Stimulated activated CD4-positive, alpha-beta T cell treated with anti-CD3 and anti-CD28 coated beads, Interleukin-2, amount 100 ng/mL, for 48 hours (primary cell): ENCODE data around the gene IGBP1.
"Not testable (repeated sequence)": the region's sequence is repeated elsewhere in the genome, so short reads cannot be mapped to it uniquely, and the experiment has no call there.

Experiments used
- DNase-seq, 2 donors: peaks; one replicate each; pipeline ENCODE4 v3.0.0-alpha.2; 2020

IGBP1 gene

GRCh38 chrX:70168238-70169188, 35.3 kb downstream of the IGBP1 start:
- DNase-seq = no peak

- DNase-seq = no peak
Measured at GRCh38 chrX:70169281-70169680, 36.0 kb downstream of the IGBP1 start.

- no peak for DNase-seq
Measured at GRCh38 chrX:70171624-70172023, 38.4 kb downstream of the IGBP1 start.

DNA sequence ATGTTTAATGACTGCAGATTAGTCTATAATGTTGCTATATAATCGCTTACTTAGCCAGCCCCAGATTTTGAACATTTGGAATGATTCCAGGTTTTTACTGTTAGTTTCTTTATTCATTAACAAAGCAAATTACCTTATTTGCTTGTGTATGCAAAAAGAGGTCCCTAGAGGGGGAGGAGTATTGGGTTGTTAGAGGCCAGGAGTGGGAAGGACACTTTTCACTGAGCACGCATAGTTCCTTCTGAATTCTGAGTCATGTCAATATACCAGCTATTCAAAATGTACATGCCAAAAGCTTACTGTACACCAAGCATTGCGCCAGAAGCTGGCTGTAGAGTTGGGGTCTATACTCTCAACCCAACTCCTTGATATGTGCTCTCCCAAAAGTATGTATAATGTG, 39.0 kb downstream of the IGBP1 start:
- no peak for DNase-seq

DNA sequence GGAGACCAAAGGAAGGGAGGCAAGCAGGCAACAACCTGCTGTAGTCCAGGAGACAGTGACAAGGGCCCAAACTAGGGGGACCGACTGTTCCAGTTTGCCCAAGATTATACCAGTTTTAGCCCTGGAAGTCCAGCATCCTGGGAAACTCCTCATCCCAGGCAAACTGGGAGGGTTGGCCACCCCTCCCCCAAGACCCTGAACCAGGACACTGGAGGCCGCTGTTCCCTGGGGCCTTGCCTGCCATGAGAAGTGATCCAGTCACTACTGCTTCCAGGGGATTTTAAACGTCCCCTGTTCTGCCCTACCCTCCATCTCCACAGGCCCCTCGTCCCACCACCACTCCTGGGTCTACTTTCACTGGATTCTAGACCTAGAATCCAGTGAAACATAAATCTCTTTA, 39.7 kb downstream of the IGBP1 start:
- no peak for DNase-seq

DNA sequence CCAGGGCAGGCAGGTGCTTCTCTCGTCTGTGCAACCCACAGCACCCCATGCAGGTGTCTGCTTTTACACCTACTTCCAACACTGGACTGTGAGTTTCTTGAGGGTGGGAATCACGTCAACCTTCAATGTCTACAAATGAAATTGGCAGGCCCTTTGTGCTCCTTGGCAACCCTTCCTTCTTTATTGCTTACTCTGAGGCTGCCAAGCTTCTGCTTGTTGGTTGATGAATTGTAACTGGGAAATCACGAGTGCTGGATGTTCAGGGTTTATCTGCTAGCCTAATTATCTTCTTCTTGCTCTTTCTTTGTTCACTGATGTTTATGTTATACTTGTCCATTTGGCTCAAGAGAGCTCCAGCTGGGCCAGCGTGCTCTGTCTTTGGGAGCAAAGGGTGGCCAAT, 41.5 kb downstream of the IGBP1 start:
- no peak for DNase-seq

DNA sequence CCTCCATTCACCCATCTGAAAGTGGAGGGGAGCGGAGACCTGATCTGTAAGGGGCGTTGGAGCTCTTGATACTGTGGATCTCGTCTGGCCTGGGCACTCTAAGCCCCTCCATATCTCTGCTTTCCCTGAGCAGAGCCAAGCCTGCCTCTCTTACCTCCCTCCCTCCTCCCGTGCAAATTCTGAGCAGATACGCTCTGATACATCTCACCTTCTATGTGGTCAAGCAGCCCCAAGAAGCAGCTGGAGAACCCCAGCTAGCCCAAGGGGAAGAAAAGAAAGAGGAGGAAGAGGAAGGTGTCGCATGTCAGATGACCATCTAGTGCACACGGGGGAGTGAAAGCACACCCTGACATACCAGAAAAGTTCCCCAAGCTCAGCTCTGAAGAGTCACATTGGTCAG, 42.1 kb downstream of the IGBP1 start:
- DNase-seq = no peak

DNA sequence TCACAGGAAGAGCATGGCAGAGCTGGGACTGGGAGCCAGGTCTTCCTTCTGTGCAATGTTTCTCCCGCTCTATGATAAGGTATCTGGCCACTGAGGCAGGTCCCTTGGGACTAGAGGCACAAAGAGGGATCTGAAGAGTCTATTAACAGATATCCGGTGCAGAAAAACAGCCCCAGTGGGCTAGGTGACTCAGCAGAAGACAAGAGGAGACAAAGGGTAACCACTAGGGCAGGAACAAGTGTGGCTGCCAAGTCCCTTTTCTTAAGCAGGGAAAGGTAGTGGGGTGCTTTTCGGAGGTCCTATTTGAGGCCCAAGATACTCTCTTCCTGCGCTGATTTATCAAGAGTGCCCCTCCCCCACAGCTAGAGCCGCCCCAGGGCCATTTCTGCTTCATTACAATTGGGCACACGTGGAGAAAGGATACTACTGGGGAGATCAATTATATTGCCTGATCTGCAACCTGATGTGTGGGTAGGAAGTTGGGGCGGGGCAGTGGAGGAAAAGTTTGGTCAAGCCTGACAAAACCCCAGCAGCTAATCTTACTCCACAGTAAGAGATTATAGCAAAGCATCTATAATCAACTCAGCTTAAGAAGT, 43.8 kb downstream of the IGBP1 start, which contains the start of gene DGAT2L6:
Gene DGAT2L6 (plus strand): TSS at position 546 of the 596 bp plus-strand sequence. CDS start 100 bp downstream, outside the sequence.
- DNase-seq = no peak

GRCh38 chrX:70183091-70183490, 49.8 kb downstream of the IGBP1 start:
- no peak for DNase-seq

DNA sequence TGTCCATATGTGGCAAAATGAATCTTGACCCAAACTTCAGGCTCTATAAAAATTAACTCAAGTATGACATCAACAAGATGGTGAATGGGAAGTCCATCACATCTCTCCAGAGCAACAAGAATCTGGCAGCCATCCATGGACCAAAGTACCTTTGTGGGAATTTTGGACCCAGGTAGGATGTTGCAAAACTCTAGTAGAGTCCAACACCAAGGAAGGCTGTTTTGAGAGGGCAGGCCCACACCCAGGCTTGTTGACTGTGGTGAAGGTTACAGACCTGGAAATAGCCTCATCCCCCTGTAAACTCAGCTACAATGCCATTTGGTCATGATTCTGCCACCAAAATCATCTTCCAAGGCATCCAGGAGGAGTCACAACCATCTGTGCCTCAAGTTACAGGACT, 57.0 kb downstream of the IGBP1 start:
- DNase-seq = no peak

GRCh38 chrX:70196961-70197720, 63.9 kb downstream of the IGBP1 start:
- DNase-seq = peak; percentile 67 to 70

DNA sequence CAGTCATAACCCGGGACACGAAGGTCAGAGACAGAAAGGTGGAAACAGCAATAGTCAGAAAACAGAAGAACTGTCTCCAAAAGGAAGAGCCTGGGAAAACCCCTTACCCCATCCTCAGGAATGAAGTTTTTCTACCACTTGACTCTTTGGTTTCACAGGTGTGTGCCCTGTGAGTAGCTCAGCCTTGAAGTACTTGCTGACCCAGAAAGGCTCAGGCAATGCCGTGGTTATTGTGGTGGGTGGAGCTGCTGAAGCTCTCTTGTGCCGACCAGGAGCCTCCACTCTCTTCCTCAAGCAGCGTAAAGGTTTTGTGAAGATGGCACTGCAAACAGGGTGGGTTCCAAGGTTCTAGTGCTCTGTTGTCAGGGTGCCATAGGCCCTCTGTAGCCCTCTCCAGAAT, 68.5 kb downstream of the IGBP1 start:
- DNase-seq = no peak

GRCh38 chrX:70208479-70208878, 75.2 kb downstream of the IGBP1 start:
- DNase-seq = no peak

GRCh38 chrX:70209570-70209969, 76.3 kb downstream of the IGBP1 start:
- not testable (repeated sequence) for DNase-seq
